IMR-90 (cell line): Measurements from ENCODE around the gene FBXL7. TPM values are rescaled to one million over a fixed set of nuclear protein-coding genes. Genes with fewer than 3 reads are reported as not detected.

ENCODE experiments used
- ATAC-seq: fragments of 200-7000 bp; cut with Tn5 transposase; 2 replicates; pipeline ENCODE4 v1.9.1; 2020; ENCODE audit warnings: low read depth, mild to moderate bottlenecking, moderate library complexity
- BruUV-seq: library from RNA; stranded (reverse); fragments of 400-500 nt; replicated peaks from 2 replicates; lab custom pipeline; 2021; lab: Mats Ljungman, UMichigan
- CTCF ChIA-PET: fragments of 300-600 bp; formaldehyde crosslinking; extraction: SDS; loops from one replicate; lab custom pipeline; 2021; ENCODE audit warnings: antibody characterized with exemption; lab: Yijun Ruan, JAX
- POLR2A ChIA-PET: fragments of 300-600 bp; sonication (Branson Sonifier 250); formaldehyde crosslinking; loops from one replicate; lab custom pipeline; 2022; ENCODE audit warnings: antibody characterized with exemption; ENCODE audit not compliant: unreplicated experiment; lab: Charles Lee
- DNase-seq: peaks from one replicate; pipeline ENCODE4 v3.0.0; 2013
- H2AFZ ChIP-seq: replicated peaks from 2 replicates; pipeline ENCODE3; 2013; ENCODE audit warnings: low read length, mild to moderate bottlenecking; ENCODE audit not compliant: poor library complexity
- H2AK5ac ChIP-seq: 2 replicates; pipeline ENCODE4 v1.6.1; 2013; ENCODE audit warnings: low read depth, low read length, inconsistent platforms
- H2AK9ac ChIP-seq: replicated peaks from 2 replicates; pipeline ENCODE3; 2013; ENCODE audit warnings: mild to moderate bottlenecking, low read depth, low read length, moderate library complexity; ENCODE audit not compliant: poor library complexity
- H2BK120ac ChIP-seq: 2 replicates; pipeline ENCODE4 v1.6.1; 2013; ENCODE audit warnings: low read depth, low read length, inconsistent platforms
- H2BK15ac ChIP-seq: 3 replicates; pipeline ENCODE4 v1.6.1; 2013; ENCODE audit warnings: low read depth, low read length, inconsistent platforms
- H2BK20ac ChIP-seq: 2 replicates; pipeline ENCODE4 v1.6.1; 2013; ENCODE audit warnings: low read depth, mild to moderate bottlenecking, inconsistent platforms, low read length, moderate library complexity
- H2BK5ac ChIP-seq: 2 replicates; pipeline ENCODE4 v1.6.1; 2013; ENCODE audit warnings: mild to moderate bottlenecking, low read depth, low read length, inconsistent platforms; ENCODE audit not compliant: poor library complexity, severe bottlenecking
- H3K14ac ChIP-seq: replicated peaks from 2 replicates; pipeline ENCODE4 v1.6.1; 2013; ENCODE audit warnings: low read depth, low read length, inconsistent platforms
- H3K18ac ChIP-seq: 2 replicates; pipeline ENCODE4 v1.6.1; 2013; ENCODE audit warnings: low read depth, low read length, control low read depth
- H3K23ac ChIP-seq: 2 replicates; pipeline ENCODE4 v1.6.1; 2013; ENCODE audit warnings: low read depth, low read length, inconsistent platforms
- H3K27ac ChIP-seq: 2 replicates; pipeline ENCODE4 v1.5.1; 2013; ENCODE audit warnings: mild to moderate bottlenecking, control low read depth, low read length; ENCODE audit not compliant: insufficient read depth
- H3K27me3 ChIP-seq: 2 replicates; pipeline ENCODE4 v1.6.1; 2013; ENCODE audit warnings: low read length; ENCODE audit not compliant: control insufficient read depth, insufficient read depth
- H3K36me3 ChIP-seq: 2 replicates; pipeline ENCODE4 v1.6.1; 2013; ENCODE audit warnings: low read length, mixed read lengths; ENCODE audit not compliant: control insufficient read depth, insufficient read depth
- H3K4ac ChIP-seq: 2 replicates; pipeline ENCODE4 v1.6.1; 2013; ENCODE audit warnings: low read depth, low read length, inconsistent platforms
- H3K4me1 ChIP-seq: 2 replicates; pipeline ENCODE4 v1.6.1; 2013; ENCODE audit warnings: low read length, mixed read lengths; ENCODE audit not compliant: control insufficient read depth, insufficient read depth
- H3K4me2 ChIP-seq: 2 replicates; pipeline ENCODE4 v1.6.1; 2013; ENCODE audit warnings: low read depth, mild to moderate bottlenecking, control low read depth, low read length, moderate library complexity
- H3K4me3 ChIP-seq: 2 replicates; pipeline ENCODE4 v1.5.1; 2013; ENCODE audit warnings: low read depth, mild to moderate bottlenecking, control low read depth, low read length, moderate library complexity; ENCODE audit not compliant: insufficient read depth
- H3K56ac ChIP-seq: 2 replicates; pipeline ENCODE4 v1.6.1; 2013; ENCODE audit warnings: low read length, inconsistent platforms; ENCODE audit not compliant: insufficient read depth; ENCODE audit errors: extremely low read depth
- H3K79me1 ChIP-seq, 2 experiments: 2 replicates each; pipeline ENCODE4 v1.6.1; 2013; ENCODE audit warnings: low read length in 2 of 2, inconsistent platforms in 1 of 2, low read depth in 1 of 2
- H3K9ac ChIP-seq: 2 replicates; pipeline ENCODE4 v1.6.1; 2013; ENCODE audit warnings: low read depth, low read length, control low read depth
- H3K9me1 ChIP-seq: 2 replicates; pipeline ENCODE4 v1.6.1; 2013; ENCODE audit warnings: low read length, inconsistent platforms; ENCODE audit not compliant: insufficient read depth
- H3K9me3 ChIP-seq: 2 replicates; pipeline ENCODE4 v1.6.1; 2013; ENCODE audit warnings: low read length; ENCODE audit not compliant: control insufficient read depth, insufficient read depth
- H4K20me1 ChIP-seq: 2 replicates; pipeline ENCODE4 v1.6.1; 2013; ENCODE audit warnings: low read length, inconsistent platforms; ENCODE audit not compliant: insufficient read depth
- H4K5ac ChIP-seq: 2 replicates; pipeline ENCODE4 v1.6.1; 2013; ENCODE audit warnings: mild to moderate bottlenecking, low read depth, low read length, control low read depth
- H4K8ac ChIP-seq, 2 experiments: 2 replicates each; pipeline ENCODE4 v1.6.1; 2013; ENCODE audit warnings: low read depth in 2 of 2, low read length in 2 of 2, control low read depth in 1 of 2, inconsistent platforms in 1 of 2
- H4K91ac ChIP-seq: 2 replicates; pipeline ENCODE4 v1.6.1; 2013; ENCODE audit warnings: low read depth, low read length, inconsistent platforms; ENCODE audit not compliant: insufficient read depth
- BHLHE40 ChIP-seq: fragments of 150-350 bp; IDR thresholded peaks from 2 replicates; pipeline ENCODE4 v1.6.1; 2016; ENCODE audit warnings: mild to moderate bottlenecking, low read depth, low read length
- CEBPB ChIP-seq: IDR thresholded peaks from 2 replicates; pipeline ENCODE4 v1.6.1; 2012; ENCODE audit warnings: low read depth, low read length, improper control_type of control experiment
- CHD1 ChIP-seq: IDR thresholded peaks from 2 replicates; pipeline ENCODE4 v1.6.1; 2012; ENCODE audit warnings: low read depth, low read length, improper control_type of control experiment
- CTCF ChIP-seq: conservative IDR thresholded peaks from 2 replicates; pipeline ENCODE4 v1.5.1; 2012; ENCODE audit warnings: mild to moderate bottlenecking, low read depth, low read length, improper control_type of control experiment
- ELK1 ChIP-seq: fragments of 150-350 bp; IDR thresholded peaks from 2 replicates; pipeline ENCODE4 v1.6.1; 2016; ENCODE audit warnings: low read depth, mild to moderate bottlenecking, low read length, moderate library complexity, borderline replicate concordance
- FOS ChIP-seq: fragments of 150-350 bp; IDR thresholded peaks from 2 replicates; pipeline ENCODE4 v1.6.1; 2016; ENCODE audit warnings: low read depth, low read length
- MAFK ChIP-seq: IDR thresholded peaks from 2 replicates; pipeline ENCODE4 v1.6.1; 2012; ENCODE audit warnings: low read depth, low read length, improper control_type of control experiment
- MAZ ChIP-seq: IDR thresholded peaks from 2 replicates; pipeline ENCODE4 v1.6.1; 2012; ENCODE audit warnings: low read depth, mild to moderate bottlenecking, low read length, improper control_type of control experiment, moderate library complexity, borderline replicate concordance
- MXI1 ChIP-seq: IDR thresholded peaks from 2 replicates; pipeline ENCODE4 v1.6.1; 2012; ENCODE audit warnings: low read depth, mild to moderate bottlenecking, low read length, moderate library complexity, borderline replicate concordance
- NFE2L2 ChIP-seq: fragments of 150-350 bp; IDR thresholded peaks from 2 replicates; pipeline ENCODE4 v1.6.1; 2016; ENCODE audit warnings: low read depth, mild to moderate bottlenecking, low read length
- POLR2A ChIP-seq: IDR thresholded peaks from 2 replicates; pipeline ENCODE4 v1.6.1; 2012; ENCODE audit warnings: mild to moderate bottlenecking, low read depth, low read length
- RAD21 ChIP-seq: IDR thresholded peaks from 2 replicates; pipeline ENCODE4 v1.6.1; 2012; ENCODE audit warnings: low read length, improper control_type of control experiment
- RCOR1 ChIP-seq: IDR thresholded peaks from 2 replicates; pipeline ENCODE4 v1.6.1; 2012; ENCODE audit warnings: mild to moderate bottlenecking, low read length, improper control_type of control experiment; ENCODE audit not compliant: insufficient replicate concordance
- RFX5 ChIP-seq: IDR thresholded peaks from 2 replicates; pipeline ENCODE4 v1.8.0; 2012; ENCODE audit warnings: low read depth, mild to moderate bottlenecking, low read length, moderate library complexity
- SMC3 ChIP-seq: fragments of 150-350 bp; IDR thresholded peaks from 2 replicates; pipeline ENCODE4 v1.6.1; 2016; ENCODE audit warnings: low read depth, mild to moderate bottlenecking, antibody characterized with exemption, low read length, moderate library complexity
- USF2 ChIP-seq: fragments of 150-350 bp; IDR thresholded peaks from 2 replicates; pipeline ENCODE4 v1.6.1; 2017; ENCODE audit warnings: mild to moderate bottlenecking, antibody characterized with exemption, low read length, low read depth
- WGBS, 2 experiments: methylation state at CpG; one replicate each; pipeline versions ENCODE4 v1.1.5 to v1.1.7; 2013; ENCODE audit warnings: missing lambda C conversion rate in 2 of 2; ENCODE audit not compliant: insufficient read length in 1 of 2; ENCODE audit errors: extremely low coverage in 2 of 2; 5-methylcytosine and 5-hydroxymethylcytosine counted together
- dilution Hi-C: fragments of 300-500 bp; cut with HindIII; formaldehyde crosslinking; loops from one replicate; pipeline ENCODE4 v1.14.3; 2018; ENCODE audit warnings: low sequenced_read_pairs; ENCODE audit not compliant: unreplicated experiment
- in situ Hi-C: fragments of 300-500 bp; cut with MboI; formaldehyde crosslinking; loops from 3 replicates; pipeline ENCODE4 v1.14.3; 2019; ENCODE audit warnings: low sequenced_read_pairs, inconsistent platforms, mixed read lengths
- intact Hi-C: fragments of 100-400 bp; cut with micrococcal nuclease; formaldehyde crosslinking; loops from 2 replicates; pipeline ENCODE4 v1.10.0; 2022
- polyA plus RNA-seq, 3 experiments: library from polyadenylated mRNA; depleted of rRNA; stranded (reverse); fragments of >200 nt; gene quantifications; 2 replicates each; pipeline ENCODE4 v1.2.3, GENCODE V29; 2012; ENCODE audit warnings: low replicate concordance in 1 of 3
- total RNA-seq: library from RNA; depleted of rRNA; stranded (reverse); fragments of >200 nt; gene quantifications from 2 replicates; pipeline ENCODE4 v1.2.3, GENCODE V29; 2012

Gene FBXL7
- total and polyA plus RNA-seq, 2 of the 4 experiments (the other 2 are of a cell fraction): 4.1 to 10.2 TPM

GRCh38 chr5:15674716-15675115 lies 174.7 kb downstream of the FBXL7 start:
- H2AK5ac ChIP-seq: no peak overlapping the region

More at GRCh38 chr5:15674716-15675115, 174.7 kb downstream of the FBXL7 start:
- no peak overlapping the region for H3K18ac ChIP-seq
- DNase-seq: no peak
- H2BK15ac ChIP-seq: no peak overlapping the region
- TF ChIP-seq BHLHE40 (no peak), ELK1 (no peak), CTCF (no peak), MAZ (no peak), MXI1 (no peak), SMC3 (no peak), FOS (no peak), MAFK (no peak), RFX5 (no peak), POLR2A (no peak), RAD21 (no peak), CEBPB (no peak), RCOR1 (no peak), CHD1 (no peak), USF2 (no peak), NFE2L2 (no peak)
- no peak overlapping the region for H3K56ac ChIP-seq
- H2AFZ ChIP-seq: no peak overlapping the region
- in situ Hi-C loops (no loop called here), dilution Hi-C loops (no loop called here), intact Hi-C loops (no loop called here)
- WGBS, 2 experiments: no CpG with 5 or more reads among the region's 2 CpGs
- no peaks in the 10 kb centered on the region for H3K9me1 ChIP-seq
- no peak overlapping the region for H2BK5ac ChIP-seq
- no peaks in the 10 kb centered on the region for H3K4me1 ChIP-seq
- H3K36me3 ChIP-seq: no peaks in the 10 kb centered on the region
- H2BK20ac ChIP-seq: no peak overlapping the region
- ChIA-PET CTCF (interaction anchor here (1.1 kb wide), 1 partner anchor 8 kb away, joined by 3 read pairs; no protein-coding TSS in a partner anchor), POLR2A (no interaction called here)
- no peak overlapping the region for H4K5ac ChIP-seq
- H3K14ac ChIP-seq: no peak overlapping the region
- H3K27me3 ChIP-seq: no peaks in the 10 kb centered on the region
- BruUV-seq: no TSS peak
- no peak overlapping the region for H3K23ac ChIP-seq
- no peak overlapping the region for H4K91ac ChIP-seq
- no peak for ATAC-seq
- no peak overlapping the region for H3K4me3 ChIP-seq
- H3K9me3 ChIP-seq: no peaks in the 10 kb centered on the region
- no peak overlapping the region for H3K27ac ChIP-seq
- no peak overlapping the region for H3K9ac ChIP-seq
- H3K4ac ChIP-seq: no peak overlapping the region
- no peak overlapping the region for H3K4me2 ChIP-seq
- no peaks in the 10 kb centered on the region for H4K20me1 ChIP-seq
- H2BK120ac ChIP-seq: no peak overlapping the region
- peaks cover 10 to 19% of the 10 kb centered on the region in 2 experiments; a peak in 3 of 4 replicates for H3K79me1 ChIP-seq
- no peak overlapping the region for H4K8ac ChIP-seq
- H2AK9ac ChIP-seq: no peak overlapping the region
